Tibial artery (tissue), 4 donors: Measurements from ENCODE around the gene NLK.
"Not testable (repeated sequence)": the region's sequence is repeated elsewhere in the genome, so short reads cannot be mapped to it uniquely, and the experiment has no call there.

Source experiments
- DNase-seq, 2 donors: peaks; one replicate each; pipeline ENCODE4 v3.0.0-alpha.2; 2019
- H3K27ac ChIP-seq, 2 donors: fragments of 200-600 bp; sonication (generic) in 1 of 2; 1 replicate in 1 of 2; 2 replicates in 1 of 2; pipeline ENCODE4 v1.5.1; 2018 to 2019; ENCODE audit warnings: mild to moderate bottlenecking in 1 of 2
- H3K27me3 ChIP-seq, 2 donors: fragments of 200-600 bp; sonication (generic) in 1 of 2; one replicate each; pipeline versions ENCODE4 v1.5.1 to v1.6.0; 2016 to 2019
- H3K36me3 ChIP-seq, 3 donors: fragments of 200-600 bp; sonication (generic) in 2 of 3; one replicate each; pipeline ENCODE4 v1.5.1; 2016 to 2019; ENCODE audit warnings: mild to moderate bottlenecking in 2 of 3
- H3K4me1 ChIP-seq, 4 donors: fragments of 200-600 bp; sonication (generic) in 2 of 4; 1 replicate in 3 of 4; 2 replicates in 1 of 4; pipeline ENCODE4 v1.5.1; 2016 to 2019
- H3K4me3 ChIP-seq, 2 donors: fragments of 200-600 bp; sonication (generic) in 1 of 2; 1 replicate in 1 of 2; 2 replicates in 1 of 2; pipeline ENCODE4 v1.5.1; 2018 to 2019; ENCODE audit warnings: mild to moderate bottlenecking in 2 of 2
- H3K9me3 ChIP-seq, 3 donors: fragments of 200-600 bp; sonication (generic) in 1 of 3; one replicate each; pipeline ENCODE4 v1.5.1; 2016 to 2019
- intact Hi-C: fragments of 100-400 bp; cut with DNase I; formaldehyde crosslinking; loops from one replicate; pipeline ENCODE4 v1.15.0; 2023; ENCODE audit warnings: low total_unique reads
- TF ChIP-seq, protein P1 (sequence below), 2 experiments: fragments of 200-600 bp in 1 of 2; fragments of 450-650 bp in 1 of 2; IDR thresholded peaks; one replicate each; pipeline ENCODE4 v1.5.1; 2017 to 2019; ENCODE audit warnings: antibody characterized with exemption in 2 of 2, mild to moderate bottlenecking in 1 of 2, moderate library complexity in 1 of 2

Gene NLK

DNA sequence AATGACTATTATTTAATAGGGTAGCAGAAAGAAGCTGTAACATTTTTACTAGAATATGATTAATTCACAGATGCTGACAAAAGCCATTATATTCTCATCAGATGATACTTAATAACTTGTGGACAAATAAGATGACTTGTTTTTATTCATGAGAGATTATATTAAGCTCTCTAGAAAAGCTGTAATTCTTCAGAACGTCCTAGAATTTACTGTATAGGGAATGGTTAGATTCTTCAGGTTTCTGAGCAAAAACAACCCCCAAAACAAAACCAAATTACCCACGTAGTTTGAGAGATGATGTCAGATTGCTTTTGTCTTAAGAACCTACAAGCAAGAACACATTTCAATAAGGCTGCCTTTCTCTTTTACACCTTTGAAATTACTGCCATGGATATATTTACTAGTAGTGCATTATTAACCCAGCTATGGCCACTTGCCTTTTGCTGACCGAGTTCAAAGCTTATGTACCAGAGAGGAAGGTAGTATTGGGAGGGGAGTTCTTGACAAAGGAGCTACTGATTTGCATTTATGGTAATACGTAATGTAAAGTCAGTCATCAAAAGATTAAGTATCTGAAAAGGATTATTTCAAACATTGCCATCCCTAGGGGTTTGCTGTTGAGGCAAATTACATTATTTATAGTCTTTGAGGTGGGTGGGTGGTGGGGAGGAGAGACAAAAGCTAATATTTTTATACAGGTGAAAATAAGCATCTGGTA, 51.7 kb downstream of the NLK start:
- Histone ChIP-seq H3K27me3 (no peaks in the 10 kb centered on the region), H3K9me3 (no peaks in the 10 kb centered on the region), H3K27ac (no peak overlapping the region), H3K36me3 (no peaks in the 10 kb centered on the region), H3K4me3 (no peak overlapping the region), H3K4me1 (no peaks in the 10 kb centered on the region)
- no peak for DNase-seq
- intact Hi-C loops, result no loop called here
- TF ChIP-seq, protein P1, sequence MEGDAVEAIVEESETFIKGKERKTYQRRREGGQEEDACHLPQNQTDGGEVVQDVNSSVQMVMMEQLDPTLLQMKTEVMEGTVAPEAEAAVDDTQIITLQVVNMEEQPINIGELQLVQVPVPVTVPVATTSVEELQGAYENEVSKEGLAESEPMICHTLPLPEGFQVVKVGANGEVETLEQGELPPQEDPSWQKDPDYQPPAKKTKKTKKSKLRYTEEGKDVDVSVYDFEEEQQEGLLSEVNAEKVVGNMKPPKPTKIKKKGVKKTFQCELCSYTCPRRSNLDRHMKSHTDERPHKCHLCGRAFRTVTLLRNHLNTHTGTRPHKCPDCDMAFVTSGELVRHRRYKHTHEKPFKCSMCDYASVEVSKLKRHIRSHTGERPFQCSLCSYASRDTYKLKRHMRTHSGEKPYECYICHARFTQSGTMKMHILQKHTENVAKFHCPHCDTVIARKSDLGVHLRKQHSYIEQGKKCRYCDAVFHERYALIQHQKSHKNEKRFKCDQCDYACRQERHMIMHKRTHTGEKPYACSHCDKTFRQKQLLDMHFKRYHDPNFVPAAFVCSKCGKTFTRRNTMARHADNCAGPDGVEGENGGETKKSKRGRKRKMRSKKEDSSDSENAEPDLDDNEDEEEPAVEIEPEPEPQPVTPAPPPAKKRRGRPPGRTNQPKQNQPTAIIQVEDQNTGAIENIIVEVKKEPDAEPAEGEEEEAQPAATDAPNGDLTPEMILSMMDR (IDR thresholded peaks at IDR 0.05), result no peak

DNA sequence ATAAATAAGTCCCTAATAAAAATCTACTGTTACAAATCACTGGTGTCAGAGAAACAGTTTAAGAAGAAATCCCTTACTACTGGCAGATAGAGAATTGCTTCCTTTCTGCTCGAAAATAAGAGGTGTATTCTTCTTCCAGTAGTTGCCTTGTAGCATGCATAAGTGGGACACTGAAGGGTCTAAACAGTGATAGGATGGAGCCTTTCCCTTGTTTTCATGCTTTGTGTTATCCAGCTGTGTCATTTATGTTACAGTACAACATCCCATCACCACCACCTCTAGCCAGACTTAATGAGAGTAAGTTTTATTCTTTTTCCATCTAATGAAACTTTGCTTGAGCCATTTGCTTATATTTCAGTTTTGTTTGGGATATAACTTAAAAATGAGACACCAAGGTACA, 54.3 kb downstream of the NLK start:
- no peak overlapping the region for H3K27ac ChIP-seq
- TF ChIP-seq, protein P1 (IDR thresholded peaks at IDR 0.05), result no peak
- H3K36me3 ChIP-seq, result no peaks in the 10 kb centered on the region
- intact Hi-C loops, result no loop called here
- no peak overlapping the region for H3K4me3 ChIP-seq
- H3K4me1 ChIP-seq, result no peaks in the 10 kb centered on the region
- H3K9me3 ChIP-seq, result no peaks in the 10 kb centered on the region
- H3K27me3 ChIP-seq, result no peaks in the 10 kb centered on the region
- no peak for DNase-seq

DNA sequence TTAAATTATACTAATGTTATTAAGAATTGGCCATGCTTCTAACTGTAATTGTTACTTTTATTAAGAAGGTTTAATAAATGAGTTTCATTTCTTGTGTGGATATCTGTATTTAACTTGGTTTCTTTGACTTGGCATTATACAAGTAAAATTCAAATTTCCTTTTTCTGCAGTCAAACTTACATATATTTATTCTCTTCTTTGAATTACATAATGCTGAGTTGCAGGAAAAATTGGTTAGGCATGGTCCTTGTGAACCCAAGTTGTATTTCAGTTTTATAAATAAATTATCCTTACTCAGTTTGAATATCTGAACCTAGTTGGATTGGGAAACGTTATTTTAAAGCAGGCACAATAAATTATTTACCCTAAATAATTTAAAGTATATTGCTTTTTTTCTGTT, 54.8 kb downstream of the NLK start:
- intact Hi-C loops, result no loop called here
- no peak for DNase-seq
- TF ChIP-seq, protein P1 (IDR thresholded peaks at IDR 0.05), result no peak

GRCh38 chr17:28097901-28098300, 55.4 kb downstream of the NLK start:
- no peaks in the 10 kb centered on the region for H3K36me3 ChIP-seq
- H3K9me3 ChIP-seq, result no peaks in the 10 kb centered on the region
- TF ChIP-seq, protein P1 (IDR thresholded peaks at IDR 0.05), result no peak
- no peak overlapping the region for H3K4me3 ChIP-seq
- DNase-seq, result no peak
- no peaks in the 10 kb centered on the region for H3K4me1 ChIP-seq
- no peaks in the 10 kb centered on the region for H3K27me3 ChIP-seq
- H3K27ac ChIP-seq, result no peak overlapping the region
- intact Hi-C loops, result no loop called here

More for the DNA sequence above, 54.8 kb downstream of the NLK start:
- no peaks in the 10 kb centered on the region for H3K4me1 ChIP-seq
- no peaks in the 10 kb centered on the region for H3K36me3 ChIP-seq
- H3K27ac ChIP-seq, result no peak overlapping the region
- H3K4me3 ChIP-seq, result no peak overlapping the region
- H3K9me3 ChIP-seq, result no peaks in the 10 kb centered on the region
- H3K27me3 ChIP-seq, result no peaks in the 10 kb centered on the region

DNA sequence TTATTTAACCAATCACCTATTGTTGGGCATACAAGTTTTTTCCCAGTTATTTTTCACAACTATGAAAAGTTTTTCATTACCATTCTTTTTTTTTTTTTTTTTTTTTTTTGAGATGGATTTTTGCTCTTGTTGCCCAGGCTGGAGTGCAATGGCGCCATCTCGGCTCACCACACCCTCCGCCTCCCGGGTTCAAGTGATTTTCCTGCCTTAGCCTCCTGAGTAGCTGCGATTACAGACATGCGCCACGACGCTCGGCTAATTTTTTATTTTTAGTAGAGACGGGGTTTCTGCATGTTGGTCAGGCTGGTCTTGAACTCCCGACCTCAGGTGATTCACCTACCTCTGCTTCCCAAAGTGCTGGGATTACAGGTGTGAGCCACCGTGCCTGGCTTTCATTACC, 56.1 kb downstream of the NLK start:
- H3K36me3 ChIP-seq, DNase-seq, H3K27me3 ChIP-seq, H3K4me1 ChIP-seq, H3K9me3 ChIP-seq, intact Hi-C loops, H3K27ac ChIP-seq, H3K4me3 ChIP-seq: not testable (repeated sequence)

- H3K4me1 ChIP-seq, result no peaks in the 10 kb centered on the region
- H3K27ac ChIP-seq, result no peak overlapping the region
- no peak for DNase-seq
- H3K27me3 ChIP-seq, result no peaks in the 10 kb centered on the region
- H3K4me3 ChIP-seq, result no peak overlapping the region
- H3K9me3 ChIP-seq, result no peaks in the 10 kb centered on the region
- intact Hi-C loops, result no loop called here
- TF ChIP-seq, protein P1 (IDR thresholded peaks at IDR 0.05), result no peak
- H3K36me3 ChIP-seq, result no peaks in the 10 kb centered on the region
Observed at GRCh38 chr17:28100251-28100650, 57.8 kb downstream of the NLK start.
